ENCODE results near the gene CCDC150.
"Not testable (repeated sequence)": the region's sequence is repeated elsewhere in the genome, so short reads cannot be mapped to it uniquely, and the experiment has no call there.

The CCDC150 gene

DNA sequence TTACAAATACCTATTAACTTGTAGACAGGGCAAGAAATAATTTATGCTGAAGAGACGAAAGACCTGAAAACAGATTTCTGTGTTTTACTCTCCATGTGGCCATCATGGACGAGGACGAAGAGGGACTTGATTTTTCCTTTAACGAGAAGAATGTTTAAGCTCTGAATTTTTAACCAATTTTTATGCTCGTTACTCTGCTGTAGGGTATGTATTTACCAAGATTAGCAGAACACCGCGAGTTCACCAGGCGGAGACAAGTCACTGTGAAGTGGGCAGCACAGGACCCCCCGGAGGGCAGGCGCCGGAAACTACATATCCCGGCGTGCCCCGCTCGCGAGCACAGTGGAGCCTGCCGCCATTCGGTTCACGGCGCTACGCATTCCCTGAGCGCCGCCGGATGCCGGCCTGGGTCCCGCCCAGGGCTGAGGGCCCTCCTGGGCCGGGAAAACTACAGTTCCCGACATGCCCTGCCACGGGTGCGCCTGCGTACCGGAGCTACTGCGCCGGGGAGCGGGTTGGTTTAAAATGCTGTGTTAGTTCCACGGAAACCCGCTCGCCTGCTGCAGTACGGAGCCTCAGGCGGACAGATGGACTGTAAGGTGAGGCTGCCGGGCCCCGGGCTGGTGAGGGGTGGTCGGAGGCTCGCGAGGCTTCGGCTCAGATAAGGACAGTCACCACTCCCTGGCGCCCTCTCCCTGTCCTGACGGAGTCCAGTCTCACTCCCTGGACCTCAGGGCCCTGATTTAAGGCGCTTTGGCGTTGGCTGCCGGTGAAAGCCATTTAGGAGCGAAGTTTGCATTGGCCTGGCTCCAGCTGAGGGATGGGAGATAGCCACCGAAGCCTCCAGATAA is at the start of gene CCDC150:
TSS of gene CCDC150 (plus strand) at position 536 of the 851 bp plus-strand sequence. CDS start at position 588, 52 bp downstream.
- DNase-seq (peak; percentile 94), ATAC-seq (peak; percentile 100)

DNA sequence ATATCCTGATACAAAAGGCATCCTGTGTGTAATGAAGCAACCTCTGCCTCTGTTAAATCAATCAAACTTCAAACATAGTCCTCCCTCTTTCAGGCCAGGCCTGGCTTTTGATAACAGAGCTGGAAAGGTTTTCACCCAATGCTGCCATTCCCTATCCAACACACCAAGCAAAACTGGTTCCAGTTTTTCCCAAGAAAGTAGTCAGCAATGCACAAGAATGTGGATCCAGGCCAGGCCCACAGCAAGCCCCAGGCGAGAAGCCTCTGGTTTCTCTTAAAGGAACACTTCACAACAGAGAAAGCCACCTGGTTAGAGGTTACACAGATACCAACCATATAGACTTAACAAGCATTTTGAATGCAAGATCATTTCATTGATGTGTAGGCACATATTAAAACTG is 49.2 kb upstream of the CCDC150 start:
- DNase-seq (no peak), ATAC-seq (no peak)

DNA sequence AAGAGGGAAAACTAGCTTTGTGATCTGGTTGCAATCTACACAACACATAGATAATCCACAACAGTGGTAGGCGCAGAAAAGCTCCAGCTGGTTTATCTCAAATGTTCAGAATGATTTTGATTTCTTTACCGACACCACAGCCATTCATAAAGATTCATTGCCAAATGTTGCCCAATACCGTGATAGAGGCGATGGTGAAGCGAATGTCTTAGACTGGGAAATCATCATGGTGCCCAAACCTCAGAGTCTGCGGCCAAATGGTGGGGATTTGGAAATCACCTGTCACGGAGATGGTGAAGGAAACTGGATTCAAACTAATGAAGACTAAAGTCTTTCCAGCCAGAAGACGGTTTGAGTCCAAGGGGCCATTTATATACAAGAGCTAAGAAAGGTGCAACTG is 48.5 kb upstream of the CCDC150 start:
- no peak for ATAC-seq
- DNase-seq: no peak

DNA sequence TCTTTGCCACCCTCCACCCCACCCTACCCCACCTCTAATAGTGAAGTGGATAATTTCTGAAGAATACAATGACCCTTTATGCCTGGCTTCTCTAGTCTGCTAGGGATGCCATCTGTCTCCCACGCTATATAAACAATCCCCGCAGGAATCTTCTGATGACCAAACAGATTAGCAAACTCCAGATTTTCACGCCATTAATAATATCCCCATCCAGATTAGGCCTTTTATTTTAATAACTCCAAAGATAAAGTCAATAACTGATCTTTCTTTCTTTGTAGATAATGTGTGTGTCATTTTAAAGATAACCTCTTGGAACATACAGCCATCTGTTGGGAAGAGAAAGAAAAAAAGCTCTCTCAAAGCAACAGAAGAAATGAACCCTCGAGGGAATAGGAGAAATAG is 47.9 kb upstream of the CCDC150 start:
- ATAC-seq: no peak
- DNase-seq: no peak

DNA sequence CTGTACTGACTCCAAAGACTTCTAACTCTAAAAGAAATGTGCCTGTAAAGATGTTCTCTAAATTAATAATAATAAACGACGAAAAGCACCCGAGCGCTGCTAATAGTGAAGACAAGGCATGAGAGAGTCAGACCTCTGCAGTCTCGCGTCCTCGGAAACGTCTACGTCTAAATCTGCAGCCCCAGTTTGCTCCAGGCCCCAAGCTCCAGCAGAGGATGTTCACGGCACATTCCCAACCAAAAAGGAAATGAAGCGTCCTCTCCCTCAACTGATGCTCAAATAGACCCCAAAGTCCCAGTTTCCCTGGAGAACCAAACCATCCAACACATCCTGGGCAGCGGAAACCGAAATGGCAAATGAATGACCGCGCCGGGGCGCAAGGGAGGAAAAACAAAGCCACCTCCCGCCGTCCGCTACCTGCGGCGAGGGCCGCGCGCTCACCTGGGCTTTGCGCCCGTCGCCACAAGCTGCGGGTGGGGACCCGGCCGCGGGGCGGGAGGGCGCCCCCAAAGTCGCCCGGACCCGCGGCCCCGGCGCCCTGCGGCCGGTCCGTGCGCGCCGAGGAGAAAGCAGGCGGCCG is 47.1 kb upstream of the CCDC150 start:
- ATAC-seq (no peak), DNase-seq (no peak)

DNA sequence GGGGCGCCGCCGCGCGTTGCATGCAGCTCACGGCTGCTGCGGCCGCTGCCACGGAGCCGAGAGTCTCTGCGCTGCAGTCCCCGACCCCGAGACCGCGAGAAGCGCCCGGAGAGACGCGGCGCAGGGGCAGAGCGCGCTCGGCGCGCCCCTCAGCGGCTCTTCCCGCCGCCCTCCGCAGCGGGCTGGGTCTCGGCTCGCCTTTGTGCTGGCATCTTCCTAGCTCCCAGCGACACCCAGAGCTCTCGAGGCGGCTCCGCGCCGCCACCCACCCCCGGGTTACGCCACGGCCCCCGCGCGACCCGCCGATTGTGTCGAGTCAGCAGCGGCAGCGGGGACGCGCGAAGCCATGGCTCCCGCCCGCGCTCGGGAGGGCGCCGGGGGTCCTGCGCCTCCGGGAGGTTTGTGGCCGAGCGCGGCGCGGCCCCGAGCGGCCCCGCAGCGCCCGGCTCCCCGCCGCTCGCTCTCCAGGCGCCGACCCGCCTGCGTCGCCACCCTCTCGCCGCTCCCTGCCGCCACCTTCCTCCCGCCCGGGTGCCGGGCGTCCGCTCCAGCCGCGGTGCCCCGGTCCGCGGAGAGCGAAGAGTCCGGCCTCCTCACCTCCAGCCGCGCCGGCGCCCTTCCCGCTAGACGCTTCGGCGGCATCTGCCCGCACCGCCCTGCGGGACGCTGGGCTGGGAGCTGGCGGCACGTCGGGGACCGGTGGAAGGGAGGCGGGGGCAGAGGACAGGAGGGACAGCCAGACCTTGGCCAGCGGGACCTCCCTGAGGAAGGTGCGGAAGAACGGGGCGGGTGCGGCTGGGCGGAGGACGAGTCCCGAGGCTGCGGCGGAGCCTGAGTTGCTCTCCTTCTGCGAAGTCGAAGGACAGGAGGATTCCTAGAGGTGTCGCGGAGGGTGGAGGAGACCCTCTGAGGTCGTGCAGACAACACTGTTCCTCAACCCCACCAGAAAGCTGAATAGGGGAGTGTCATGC is 46.3 kb upstream of the CCDC150 start, which contains the start of gene HECW2:
TSS of gene HECW2 (minus strand) at position 644 of the 971 bp plus-strand sequence.
- DNase-seq: peak; percentile 35
- peak; percentile 70 for ATAC-seq

DNA sequence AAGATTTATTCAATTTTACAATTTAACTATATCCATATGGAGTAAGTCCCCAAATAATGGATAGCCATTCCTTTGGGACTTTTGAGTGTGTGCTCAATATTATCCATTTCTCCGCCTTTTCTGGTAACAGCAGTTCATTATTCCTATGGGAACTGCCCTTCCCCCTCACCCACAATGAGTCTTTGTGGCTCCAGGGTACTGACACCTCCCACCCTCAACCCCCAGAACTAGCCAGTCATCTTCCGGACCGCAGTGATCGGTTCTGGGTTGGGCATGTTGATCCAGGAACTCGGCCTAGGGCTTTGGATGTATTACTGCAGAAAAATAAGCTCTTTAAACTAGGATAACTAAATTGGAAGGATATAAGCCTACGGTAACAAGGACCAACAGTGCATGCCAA is 45.4 kb upstream of the CCDC150 start:
- DNase-seq: no peak
- no peak for ATAC-seq

DNA sequence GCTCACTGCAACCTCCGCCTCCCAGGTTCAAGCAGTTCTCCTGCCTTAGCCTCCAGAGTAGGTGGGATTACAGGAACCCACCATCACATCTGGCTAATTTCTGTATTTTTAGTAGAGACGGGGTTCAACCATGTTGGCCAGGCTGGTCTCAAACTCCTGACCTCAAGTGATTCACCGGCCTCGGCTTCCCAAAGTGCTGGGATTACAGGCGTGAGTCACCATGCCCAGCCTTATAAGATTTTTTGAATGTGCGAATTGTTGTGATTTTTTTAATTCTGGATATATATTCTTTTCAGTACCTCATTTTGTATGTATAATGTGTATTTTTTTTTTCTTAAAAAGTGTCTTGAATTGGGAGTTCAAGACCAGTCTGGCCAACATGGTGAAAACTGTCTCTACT is 42.0 kb upstream of the CCDC150 start:
- DNase-seq (no peak), ATAC-seq (no peak)

DNA sequence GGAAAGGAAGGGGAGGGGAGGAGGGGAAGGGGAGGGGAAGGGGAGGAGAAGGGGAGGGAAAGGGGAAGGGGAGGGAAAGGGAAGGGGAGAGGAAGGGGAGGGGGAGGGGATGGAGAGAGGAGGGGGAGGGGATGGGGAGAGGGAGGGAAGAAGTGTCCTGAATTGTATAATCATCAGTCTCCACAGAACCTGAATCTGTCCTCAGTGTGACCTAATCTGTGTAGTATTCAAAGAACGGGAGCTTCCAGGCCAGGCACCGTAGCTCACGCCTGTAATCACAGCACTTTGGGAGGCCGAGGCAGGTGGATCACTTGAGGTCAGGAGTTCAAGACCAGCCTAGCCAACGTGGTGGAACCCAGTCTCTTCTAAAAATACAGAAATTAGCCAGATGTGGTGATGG is 41.1 kb upstream of the CCDC150 start:
- ATAC-seq (no peak), DNase-seq (no peak)

DNA sequence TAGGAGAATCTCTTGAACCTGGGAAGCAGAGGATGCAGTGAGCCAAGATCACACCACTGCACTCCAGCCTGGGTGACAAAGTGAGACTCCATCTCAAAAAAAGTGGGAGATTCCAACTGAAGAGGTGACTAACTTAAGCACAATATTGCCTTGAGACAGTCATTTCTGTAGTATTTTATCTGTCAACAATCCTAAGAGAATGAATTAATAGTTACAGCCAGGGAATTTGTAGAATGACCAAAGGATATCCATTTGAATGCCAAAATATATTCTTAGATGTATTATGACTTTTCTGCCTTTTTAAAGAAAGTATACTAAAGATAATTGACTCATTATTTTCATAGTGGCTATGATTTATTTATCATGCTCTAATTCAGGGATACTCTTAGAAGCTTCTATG is 40.7 kb upstream of the CCDC150 start:
- no peak for DNase-seq
- no peak for ATAC-seq

DNA sequence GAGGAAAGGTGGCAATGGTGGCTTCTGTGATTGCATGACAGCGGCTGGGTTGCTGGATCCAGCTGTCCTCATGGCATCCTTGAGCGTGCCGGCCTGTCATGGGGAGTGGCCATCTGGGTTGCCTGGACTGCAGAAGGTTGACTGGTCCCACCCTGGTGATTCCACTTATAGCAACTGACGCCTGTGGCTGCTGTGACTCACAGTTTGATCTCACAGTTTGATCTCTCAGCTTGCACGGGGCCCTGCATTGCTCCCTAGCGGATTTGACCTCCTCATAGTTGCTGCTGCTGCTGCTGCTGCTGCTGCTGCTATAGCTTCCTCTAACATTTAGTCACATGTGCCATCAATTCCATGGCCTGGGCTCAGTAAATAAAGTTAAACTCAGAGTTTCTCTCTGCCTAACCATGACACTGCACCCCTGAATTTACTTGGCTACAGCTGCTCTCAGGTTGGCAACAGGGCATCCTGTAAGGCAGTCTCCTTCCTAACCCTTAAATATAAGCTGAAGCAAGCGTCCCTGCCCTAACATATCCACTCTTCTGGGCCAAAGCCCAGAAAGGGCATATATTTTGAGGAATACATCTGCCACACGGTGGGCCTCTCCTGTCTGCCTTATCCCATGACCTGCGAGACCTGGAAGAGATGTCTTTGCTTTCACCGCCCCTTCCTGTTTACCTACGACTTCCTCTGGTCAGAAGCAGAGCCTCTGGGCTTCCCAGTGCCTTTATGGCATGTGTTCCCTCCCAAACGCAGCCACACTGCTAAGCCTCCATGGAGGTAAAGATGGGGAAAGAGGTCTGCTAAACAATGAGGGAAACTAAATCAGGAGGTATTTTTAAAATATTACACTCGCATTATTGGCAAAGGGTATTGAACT is 37.8 kb upstream of the CCDC150 start:
- ATAC-seq (peak; percentile 28), DNase-seq (no peak)

DNA sequence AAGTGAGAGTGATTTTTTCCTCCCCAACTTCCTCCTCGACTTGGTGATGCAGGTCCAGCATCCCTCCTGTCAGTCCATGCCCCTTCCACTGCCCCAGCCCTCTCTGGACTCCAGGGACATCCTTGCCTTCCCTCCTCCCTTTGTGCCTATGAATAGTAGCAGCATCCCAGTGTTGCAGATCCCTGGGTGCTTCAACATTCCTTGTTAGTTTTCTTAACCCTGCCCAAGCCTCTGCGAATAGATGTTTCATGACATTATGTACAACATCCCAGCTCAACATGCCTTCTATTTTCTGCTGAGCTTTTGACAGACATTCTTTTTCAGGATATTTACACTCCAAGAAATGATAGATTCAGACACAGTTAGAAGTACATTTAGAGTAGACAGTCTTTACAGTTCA is 35.3 kb upstream of the CCDC150 start:
- no peak for ATAC-seq
- DNase-seq: no peak

DNA sequence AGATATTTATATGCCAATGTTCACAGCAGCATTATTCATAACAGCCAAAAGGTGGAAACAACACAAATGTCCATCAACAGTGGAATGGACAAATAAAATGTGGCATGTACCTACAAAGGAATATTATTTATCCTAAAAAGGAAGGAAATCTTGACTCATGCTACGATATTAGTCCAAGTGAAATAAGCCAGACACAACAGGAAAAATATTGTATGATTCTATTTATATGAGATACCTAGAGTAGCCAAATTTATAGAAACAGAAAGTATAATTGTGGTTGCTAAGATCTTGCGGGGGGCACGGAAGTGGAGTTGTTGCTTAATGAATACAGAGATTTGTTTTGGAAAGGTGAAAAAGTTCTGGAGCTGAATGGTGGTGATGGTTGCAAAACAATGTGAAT is 33.0 kb upstream of the CCDC150 start:
- DNase-seq: no peak
- no peak for ATAC-seq

DNA sequence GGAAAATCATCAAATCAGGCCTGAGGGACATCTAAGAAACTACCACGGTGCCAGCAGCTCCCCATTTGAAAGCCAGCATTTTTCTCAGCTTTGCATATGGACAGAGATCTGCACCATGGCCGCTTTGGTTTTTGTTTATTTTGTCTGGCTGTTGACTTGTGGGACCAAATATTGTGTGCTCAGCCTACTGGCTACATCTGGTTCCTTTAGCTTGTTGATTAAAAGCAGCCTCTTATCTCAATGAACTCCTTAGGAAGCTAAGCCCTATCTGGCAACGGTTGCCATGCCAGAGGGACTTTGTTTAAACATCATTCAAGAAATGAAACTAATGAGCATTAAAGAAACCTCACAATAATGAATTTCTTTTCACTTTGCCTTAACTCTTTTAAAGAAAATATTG is 32.4 kb upstream of the CCDC150 start:
- ATAC-seq: no peak
- no peak for DNase-seq

DNA sequence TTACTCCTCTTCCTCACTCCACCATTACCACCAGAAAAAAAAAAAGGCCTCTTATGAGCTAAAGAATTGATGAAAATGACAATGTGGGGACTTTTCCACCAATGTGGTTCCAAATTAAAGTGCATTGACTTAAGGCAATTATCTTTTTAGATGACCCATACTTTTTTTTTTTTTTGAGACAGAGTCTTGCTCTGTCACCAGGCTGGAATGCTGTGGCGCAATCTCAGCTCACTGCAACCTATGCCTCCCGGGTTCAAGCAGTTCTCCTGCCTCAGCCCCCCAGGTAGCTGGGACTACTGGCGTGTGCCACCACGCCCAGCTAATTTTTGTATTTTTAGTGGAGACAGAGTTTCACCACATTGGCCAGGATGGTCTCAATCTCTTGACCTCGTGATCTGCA is 31.6 kb upstream of the CCDC150 start:
- ATAC-seq, DNase-seq: not testable (repeated sequence)

DNA sequence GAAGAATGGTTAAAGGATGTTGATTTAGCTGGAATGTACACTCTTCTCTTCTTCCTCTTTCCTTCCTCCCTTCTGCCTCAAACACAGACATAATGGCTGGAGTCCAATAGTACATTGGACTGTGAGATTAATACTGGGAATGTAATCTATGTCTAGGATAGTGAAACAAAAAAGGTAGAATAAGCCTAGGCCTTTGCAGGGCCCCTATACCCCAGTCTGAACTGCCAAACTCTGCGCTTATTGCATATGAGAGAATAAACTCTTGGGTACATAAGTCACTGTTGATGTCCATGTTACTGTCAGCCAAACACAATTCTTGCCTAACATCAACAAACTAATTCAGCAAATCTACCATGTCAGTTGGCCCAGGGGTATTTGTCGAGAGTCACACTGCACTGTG is 29.7 kb upstream of the CCDC150 start:
- ATAC-seq: no peak
- no peak for DNase-seq

DNA sequence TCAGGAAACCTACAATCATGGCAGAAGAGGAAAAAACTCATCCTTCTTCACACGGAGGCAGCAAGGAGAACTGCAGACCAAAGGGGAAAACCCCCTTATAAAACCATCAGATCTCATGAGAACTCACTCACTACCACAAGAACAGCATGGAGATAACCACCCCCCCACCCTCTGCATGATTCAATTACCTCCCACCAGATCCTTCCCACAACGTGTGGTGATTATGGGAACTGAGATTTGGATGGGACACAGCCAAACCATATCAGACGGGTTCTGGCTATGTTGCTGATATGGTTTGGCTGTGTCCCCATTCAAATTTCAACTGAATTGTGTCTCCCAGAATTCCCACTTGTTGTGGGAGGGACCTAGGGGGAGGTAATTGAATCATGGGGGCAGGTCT is 28.7 kb upstream of the CCDC150 start:
- ATAC-seq (peak; percentile 36), DNase-seq (no peak)

DNA sequence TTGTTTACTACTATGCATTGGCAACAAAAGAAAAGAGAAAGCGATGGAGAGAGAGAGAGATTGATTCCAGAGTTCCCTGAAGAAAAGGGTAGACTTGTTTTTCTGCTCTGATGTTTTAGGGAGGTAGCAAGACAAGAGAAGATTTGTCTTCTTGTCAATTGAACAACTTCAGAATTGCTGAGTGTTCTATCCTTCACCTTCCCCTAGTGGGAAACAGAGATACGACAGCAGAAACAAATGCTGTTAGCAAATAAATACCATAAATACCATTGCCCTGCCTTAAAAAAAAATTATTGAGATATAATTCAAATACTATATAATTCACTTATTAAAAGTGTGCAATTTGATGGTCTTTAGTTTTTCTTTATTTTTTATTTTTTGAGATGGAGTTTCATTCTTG is 26.2 kb upstream of the CCDC150 start:
- DNase-seq (no peak), ATAC-seq (no peak)

DNA sequence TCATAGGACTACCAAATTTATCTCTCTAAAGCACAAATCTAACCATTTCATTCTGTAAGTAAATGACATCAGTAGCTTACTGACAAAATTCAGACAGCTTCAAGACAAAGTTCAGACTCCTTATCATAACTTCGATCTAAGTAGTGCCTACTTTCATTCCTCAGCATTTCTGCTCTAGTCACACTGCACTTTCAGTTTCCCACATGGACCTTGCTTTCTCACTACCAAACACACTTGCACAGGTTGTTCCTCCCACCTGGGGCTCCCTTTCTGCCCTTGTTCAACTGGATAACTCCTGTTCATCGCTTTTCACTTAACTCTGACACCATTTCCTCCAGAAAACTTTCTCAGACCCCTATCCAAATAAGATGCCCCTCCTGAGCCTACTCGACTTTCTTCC is 22.1 kb upstream of the CCDC150 start:
- no peak for ATAC-seq
- no peak for DNase-seq

DNA sequence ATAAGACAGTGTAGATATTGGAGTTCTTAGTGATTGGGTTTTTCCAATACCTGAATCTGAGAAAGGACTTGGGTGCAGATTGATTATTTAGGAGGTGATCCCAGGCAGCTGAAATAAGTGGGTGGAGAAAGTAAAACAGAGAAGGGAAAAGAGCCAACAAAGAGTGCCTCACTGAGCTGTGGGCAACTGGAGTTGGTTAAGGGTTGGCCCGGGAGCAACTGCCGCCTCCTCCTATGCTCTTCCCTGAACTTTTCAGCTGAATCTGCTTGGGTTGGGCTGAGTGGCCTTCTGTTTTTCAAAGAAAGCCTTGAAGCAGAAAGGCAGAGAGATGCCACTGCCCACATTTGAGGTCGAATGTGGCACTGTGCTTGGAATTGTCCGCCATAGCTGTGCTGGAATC is 20.9 kb upstream of the CCDC150 start:
- DNase-seq (no peak), ATAC-seq (no peak)

DNA sequence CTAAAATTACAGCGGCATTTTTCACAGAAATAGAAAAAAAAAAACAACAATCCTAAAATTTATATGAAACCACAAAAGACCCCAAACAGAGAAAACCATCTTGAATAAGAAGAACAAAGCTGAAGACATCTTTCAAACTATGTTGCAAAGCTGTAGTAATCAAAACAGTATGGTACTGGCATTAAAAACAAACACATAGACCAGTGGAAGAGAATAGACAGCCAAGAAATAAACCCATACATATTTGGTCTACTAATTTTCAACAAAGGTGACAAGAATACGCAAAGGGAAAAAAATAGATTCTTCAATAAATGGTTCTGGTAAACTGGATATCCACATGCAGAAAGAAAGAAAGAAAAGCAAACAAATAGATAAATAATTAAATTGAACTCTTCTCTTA is 9.0 kb upstream of the CCDC150 start:
- DNase-seq: no peak
- no peak for ATAC-seq

DNA sequence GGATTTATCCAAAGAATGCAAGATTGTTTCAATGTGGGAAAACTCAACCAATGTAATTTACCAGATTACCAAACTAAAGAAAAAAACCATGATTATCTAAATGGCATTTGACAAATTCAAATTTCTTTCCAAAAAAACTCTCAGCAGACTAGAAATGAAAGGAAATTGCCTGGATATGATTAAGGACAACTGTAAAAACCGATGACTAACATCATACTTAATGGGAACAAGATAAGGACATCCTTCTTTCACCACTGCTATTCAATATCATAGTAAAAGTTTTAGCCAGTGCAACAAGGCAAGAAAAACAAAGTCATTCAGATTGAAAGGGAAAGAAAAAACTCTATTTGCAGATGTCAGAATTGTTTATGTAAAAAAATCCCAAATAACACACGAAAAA is 4.4 kb upstream of the CCDC150 start:
- ATAC-seq: no peak
- no peak for DNase-seq
